ENCODE results near the gene DAGLB. TPM values are rescaled to one million over a fixed set of nuclear protein-coding genes. Genes with fewer than 3 reads are reported as not detected.
A peak's percentile ranks its signal among the peaks of the same experiment; 100 is the strongest.

The DAGLB gene
- total RNA-seq, 1 donor from 2014 or later: 27.2 TPM

DNA sequence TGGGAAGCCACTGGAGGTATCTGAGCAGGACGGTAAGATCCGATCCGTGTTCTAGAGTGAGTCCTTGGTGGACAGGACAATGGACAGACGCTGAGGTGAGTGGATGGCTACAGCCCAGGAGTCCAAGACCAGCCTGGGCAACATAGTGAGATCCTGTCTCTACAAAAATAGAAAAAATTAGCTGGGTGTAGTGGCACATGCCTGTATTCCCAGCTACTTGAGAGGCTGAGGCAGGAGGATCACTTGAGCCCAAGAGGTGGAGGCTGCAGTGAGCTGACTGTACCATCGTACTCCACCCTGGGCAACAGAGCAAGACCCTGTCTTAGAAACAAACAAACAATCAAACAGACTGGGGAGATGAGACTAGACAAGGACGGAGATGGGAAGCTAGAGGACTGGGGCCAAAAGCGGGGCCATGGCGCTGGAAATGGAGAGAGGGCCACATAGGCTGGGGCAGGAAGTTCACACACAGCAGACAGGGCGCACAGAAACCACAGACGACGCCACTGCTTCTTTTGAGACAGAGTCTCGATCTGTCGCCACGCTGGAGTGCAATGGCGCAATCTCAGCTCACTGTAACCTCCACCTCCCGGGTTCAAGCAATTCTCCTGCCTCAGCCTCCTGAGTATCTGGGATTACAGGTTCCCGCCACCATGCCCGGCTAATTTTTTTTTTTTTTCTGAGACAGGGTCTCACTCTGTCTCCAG is 24.7 kb downstream of the DAGLB start:
- Mint-ChIP-seq H3K4me1 (ENCODE audit: unreplicated experiment) (no peaks in the 10 kb centered on the region), H3K27me3 (ENCODE audit: unreplicated experiment) (peaks cover 7% of the 10 kb centered on the region), H3K36me3 (ENCODE audit: low read depth, unreplicated experiment) (peaks cover 51% of the 10 kb centered on the region), H3K4me3 (ENCODE audit: unreplicated experiment) (peak overlapping the region; percentile 71), H3K27ac (ENCODE audit: unreplicated experiment) (peak overlapping the region; percentile 80), H3K9me3 (ENCODE audit: unreplicated experiment) (no peaks in the 10 kb centered on the region)
- TF ChIP-seq, protein P1, sequence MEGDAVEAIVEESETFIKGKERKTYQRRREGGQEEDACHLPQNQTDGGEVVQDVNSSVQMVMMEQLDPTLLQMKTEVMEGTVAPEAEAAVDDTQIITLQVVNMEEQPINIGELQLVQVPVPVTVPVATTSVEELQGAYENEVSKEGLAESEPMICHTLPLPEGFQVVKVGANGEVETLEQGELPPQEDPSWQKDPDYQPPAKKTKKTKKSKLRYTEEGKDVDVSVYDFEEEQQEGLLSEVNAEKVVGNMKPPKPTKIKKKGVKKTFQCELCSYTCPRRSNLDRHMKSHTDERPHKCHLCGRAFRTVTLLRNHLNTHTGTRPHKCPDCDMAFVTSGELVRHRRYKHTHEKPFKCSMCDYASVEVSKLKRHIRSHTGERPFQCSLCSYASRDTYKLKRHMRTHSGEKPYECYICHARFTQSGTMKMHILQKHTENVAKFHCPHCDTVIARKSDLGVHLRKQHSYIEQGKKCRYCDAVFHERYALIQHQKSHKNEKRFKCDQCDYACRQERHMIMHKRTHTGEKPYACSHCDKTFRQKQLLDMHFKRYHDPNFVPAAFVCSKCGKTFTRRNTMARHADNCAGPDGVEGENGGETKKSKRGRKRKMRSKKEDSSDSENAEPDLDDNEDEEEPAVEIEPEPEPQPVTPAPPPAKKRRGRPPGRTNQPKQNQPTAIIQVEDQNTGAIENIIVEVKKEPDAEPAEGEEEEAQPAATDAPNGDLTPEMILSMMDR (IDR thresholded peaks at IDR 0.05; ENCODE audit: unreplicated experiment): no peak
- no peak for DNase-seq (ENCODE audit: low spot score)

DNA sequence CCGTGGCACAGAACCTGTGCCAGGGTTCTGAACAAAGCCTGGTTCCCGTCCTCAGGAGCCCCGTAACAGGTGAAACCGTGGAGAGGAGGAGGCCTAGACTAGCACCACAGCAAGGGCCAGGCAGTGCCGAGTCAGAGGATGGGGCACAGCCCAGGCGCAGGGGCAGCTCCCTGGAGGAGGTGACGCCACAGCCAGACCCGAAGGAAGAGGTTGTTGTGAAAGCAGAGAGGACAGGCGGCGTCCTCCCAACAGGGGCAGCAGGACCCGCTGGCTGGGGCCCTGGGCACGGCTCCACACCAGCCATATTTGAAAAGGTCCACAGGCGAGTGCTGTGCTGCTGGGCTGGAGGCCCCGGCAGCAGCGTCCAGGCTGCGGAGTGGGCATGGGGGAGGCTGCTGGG is 25.7 kb downstream of the DAGLB start:
- H3K4me1 Mint-ChIP-seq (ENCODE audit: unreplicated experiment): no peaks in the 10 kb centered on the region
- peaks cover 51% of the 10 kb centered on the region for H3K36me3 Mint-ChIP-seq (ENCODE audit: low read depth, unreplicated experiment)
- no peak overlapping the region for H3K27ac Mint-ChIP-seq (ENCODE audit: unreplicated experiment)
- peak overlapping the region; percentile 84 for H3K4me3 Mint-ChIP-seq (ENCODE audit: unreplicated experiment)
- H3K9me3 Mint-ChIP-seq (ENCODE audit: unreplicated experiment): no peaks in the 10 kb centered on the region
- TF ChIP-seq, protein P1 (IDR thresholded peaks at IDR 0.05; ENCODE audit: unreplicated experiment): no peak
- DNase-seq (ENCODE audit: low spot score): no peak
- H3K27me3 Mint-ChIP-seq (ENCODE audit: unreplicated experiment): peaks cover 7% of the 10 kb centered on the region

DNA sequence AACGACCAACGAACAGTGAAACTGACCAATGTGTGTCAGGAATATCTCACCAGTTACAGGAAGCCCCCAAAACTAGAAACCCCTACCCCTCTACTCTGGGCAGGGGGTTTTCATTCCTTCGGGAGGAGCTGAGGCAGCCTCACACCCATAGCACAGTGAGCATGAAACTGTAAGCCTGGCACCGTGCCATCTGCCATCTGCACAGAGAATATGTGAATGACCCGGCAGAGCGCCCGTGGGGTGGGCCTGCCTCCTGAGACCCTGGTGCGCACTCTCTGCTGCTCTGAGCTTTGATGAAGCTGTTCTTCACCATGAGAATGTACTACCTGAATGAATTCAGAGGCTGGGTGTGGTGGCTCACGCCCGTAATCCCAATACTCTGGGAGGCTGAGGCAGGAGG is 27.1 kb downstream of the DAGLB start:
- no peaks in the 10 kb centered on the region for H3K9me3 Mint-ChIP-seq (ENCODE audit: unreplicated experiment)
- H3K4me1 Mint-ChIP-seq (ENCODE audit: unreplicated experiment): no peaks in the 10 kb centered on the region
- DNase-seq (ENCODE audit: low spot score): no peak
- H3K27ac Mint-ChIP-seq (ENCODE audit: unreplicated experiment): no peak overlapping the region
- TF ChIP-seq, protein P1 (IDR thresholded peaks at IDR 0.05; ENCODE audit: unreplicated experiment): no peak
- peak overlapping the region; percentile 82 for H3K4me3 Mint-ChIP-seq (ENCODE audit: unreplicated experiment)
- peaks cover 7% of the 10 kb centered on the region for H3K27me3 Mint-ChIP-seq (ENCODE audit: unreplicated experiment)
- peaks cover 50% of the 10 kb centered on the region for H3K36me3 Mint-ChIP-seq (ENCODE audit: low read depth, unreplicated experiment)

GRCh38 chr7:6419310-6419773 is 28.4 kb downstream of the DAGLB start:
- H3K27me3 Mint-ChIP-seq (ENCODE audit: unreplicated experiment): peaks cover 7% of the 10 kb centered on the region
- H3K4me1 Mint-ChIP-seq (ENCODE audit: unreplicated experiment): no peaks in the 10 kb centered on the region
- H3K27ac Mint-ChIP-seq (ENCODE audit: unreplicated experiment): no peak overlapping the region
- no peak overlapping the region for H3K4me3 Mint-ChIP-seq (ENCODE audit: unreplicated experiment)
- no peaks in the 10 kb centered on the region for H3K9me3 Mint-ChIP-seq (ENCODE audit: unreplicated experiment)
- peaks cover 46% of the 10 kb centered on the region for H3K36me3 Mint-ChIP-seq (ENCODE audit: low read depth, unreplicated experiment)
- no peak for DNase-seq (ENCODE audit: low spot score)
- TF ChIP-seq, protein P1 (IDR thresholded peaks at IDR 0.05; ENCODE audit: unreplicated experiment): no peak

DNA sequence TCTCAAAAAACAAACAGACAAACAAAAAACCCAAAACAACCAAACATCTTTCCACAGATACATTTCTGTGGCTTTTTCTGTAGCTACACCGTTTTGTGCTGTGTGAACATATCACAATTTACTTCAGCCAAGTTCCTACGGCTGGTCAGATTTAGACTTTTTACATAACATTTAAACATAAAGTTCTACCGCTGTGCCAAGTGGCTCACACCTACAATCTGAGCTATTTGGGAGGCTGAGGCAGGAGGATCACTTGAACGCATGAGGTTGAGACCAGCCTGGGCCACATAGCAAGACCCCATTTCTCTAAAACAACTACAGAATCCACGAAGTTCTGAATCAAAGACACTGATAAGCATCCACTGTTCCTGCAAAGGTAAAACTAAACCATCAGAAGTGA is 30.3 kb downstream of the DAGLB start:
- peak overlapping the region; percentile 31 for H3K4me3 Mint-ChIP-seq (ENCODE audit: unreplicated experiment)
- H3K27me3 Mint-ChIP-seq (ENCODE audit: unreplicated experiment): peaks cover 8% of the 10 kb centered on the region
- H3K36me3 Mint-ChIP-seq (ENCODE audit: low read depth, unreplicated experiment): peaks cover 43% of the 10 kb centered on the region

More for the DNA sequence above, 30.3 kb downstream of the DAGLB start:
- no peak for DNase-seq (ENCODE audit: low spot score)
- Mint-ChIP-seq H3K4me1 (ENCODE audit: unreplicated experiment) (peaks cover 3% of the 10 kb centered on the region), H3K27ac (ENCODE audit: unreplicated experiment) (no peak overlapping the region), H3K9me3 (ENCODE audit: unreplicated experiment) (no peaks in the 10 kb centered on the region)
- TF ChIP-seq, protein P1 (IDR thresholded peaks at IDR 0.05; ENCODE audit: unreplicated experiment): no peak
